H9 (cell line): Measurements from ENCODE around the gene ZNF80. TPM values are rescaled to one million over a fixed set of nuclear protein-coding genes. Genes with fewer than 3 reads are reported as not detected.

ENCODE experiments used
- DNase-seq: peaks from one replicate; pipeline ENCODE4 v3.0.0-alpha.2; 2017
- H2AFZ ChIP-seq: one replicate; pipeline ENCODE4 v1.6.1; 2013; ENCODE audit warnings: mild to moderate bottlenecking, low read length, control low read depth, moderate library complexity
- H2AK5ac ChIP-seq: 2 replicates; pipeline ENCODE4 v1.6.1; 2013; ENCODE audit warnings: low read length, control low read depth, mixed read lengths; ENCODE audit not compliant: insufficient read length
- H2BK120ac ChIP-seq: one replicate; pipeline ENCODE4 v1.6.1; 2013; ENCODE audit warnings: low read depth, mild to moderate bottlenecking, low read length, control low read depth, inconsistent platforms; ENCODE audit not compliant: poor library complexity, severe bottlenecking
- H2BK12ac ChIP-seq: 2 replicates; pipeline ENCODE4 v1.6.1; 2013; ENCODE audit warnings: low read length, control low read depth, mixed read lengths, low read depth; ENCODE audit not compliant: insufficient read length
- H2BK15ac ChIP-seq: 2 replicates; pipeline ENCODE4 v1.6.1; 2013; ENCODE audit warnings: low read depth, low read length, control low read depth
- H2BK20ac ChIP-seq: one replicate; pipeline ENCODE4 v1.6.1; 2013; ENCODE audit warnings: low read depth, mild to moderate bottlenecking, low read length, control low read depth, inconsistent platforms; ENCODE audit not compliant: poor library complexity, severe bottlenecking
- H2BK5ac ChIP-seq: 2 replicates; pipeline ENCODE4 v1.6.1; 2013; ENCODE audit warnings: low read length, control low read depth, mixed read lengths; ENCODE audit not compliant: insufficient read length
- H3K14ac ChIP-seq: 2 replicates; pipeline ENCODE4 v1.6.1; 2013; ENCODE audit warnings: low read length, control low read depth; ENCODE audit not compliant: insufficient read depth
- H3K18ac ChIP-seq: 2 replicates; pipeline ENCODE4 v1.6.1; 2013; ENCODE audit warnings: low read depth, mild to moderate bottlenecking, mixed read lengths, low read length, control low read depth; ENCODE audit not compliant: insufficient read length
- H3K23ac ChIP-seq: 2 replicates; pipeline ENCODE4 v1.6.1; 2013; ENCODE audit warnings: low read length, control low read depth, mixed read lengths, low read depth; ENCODE audit not compliant: insufficient read length
- H3K23me2 ChIP-seq: 2 replicates; pipeline ENCODE4 v1.6.1; 2013; ENCODE audit warnings: low read depth, mild to moderate bottlenecking, mixed read lengths, low read length, control low read depth; ENCODE audit not compliant: insufficient read length, poor library complexity, severe bottlenecking
- H3K27ac ChIP-seq: 2 replicates; pipeline ENCODE4 v1.5.1; 2013; ENCODE audit warnings: low read length, control low read depth, mixed read lengths, low read depth; ENCODE audit not compliant: insufficient read length
- H3K27me3 ChIP-seq: 2 replicates; pipeline ENCODE4 v1.6.1; 2013; ENCODE audit warnings: low read length, control low read depth, inconsistent platforms; ENCODE audit not compliant: insufficient read depth
- H3K4ac ChIP-seq: 2 replicates; pipeline ENCODE4 v1.6.1; 2013; ENCODE audit warnings: low read depth, mild to moderate bottlenecking, control low read depth, inconsistent platforms, low read length, moderate library complexity
- H3K4me1 ChIP-seq: 2 replicates; pipeline ENCODE4 v1.6.1; 2013; ENCODE audit warnings: low read length, control low read depth, inconsistent platforms; ENCODE audit not compliant: insufficient read depth
- H3K4me2 ChIP-seq: 2 replicates; pipeline ENCODE4 v1.6.1; 2013; ENCODE audit warnings: low read length, control low read depth, mixed read lengths; ENCODE audit not compliant: insufficient read length, insufficient read depth
- H3K56ac ChIP-seq: 2 replicates; pipeline ENCODE4 v1.6.1; 2013; ENCODE audit warnings: low read depth, mild to moderate bottlenecking, mixed read lengths, low read length, control low read depth; ENCODE audit not compliant: insufficient read length
- H3K79me1 ChIP-seq: 2 replicates; pipeline ENCODE4 v1.6.1; 2013; ENCODE audit warnings: low read depth, mild to moderate bottlenecking, moderate library complexity, low read length, control low read depth, inconsistent platforms; ENCODE audit not compliant: insufficient read depth, poor library complexity, severe bottlenecking
- H3K79me2 ChIP-seq: 2 replicates; pipeline ENCODE4 v1.6.1; 2013; ENCODE audit warnings: low read length, control low read depth, inconsistent platforms; ENCODE audit not compliant: insufficient read depth
- H3K9ac ChIP-seq: 2 replicates; pipeline ENCODE4 v1.6.1; 2013; ENCODE audit warnings: low read length, control low read depth, mixed read lengths; ENCODE audit not compliant: insufficient read length; ENCODE audit errors: extremely low read depth
- H3K9me3 ChIP-seq: one replicate; pipeline ENCODE4 v1.6.1; 2013; ENCODE audit warnings: low read depth, low read length, inconsistent platforms; ENCODE audit not compliant: control insufficient read depth
- H3T11ph ChIP-seq: one replicate; pipeline ENCODE4 v1.6.1; 2013; ENCODE audit warnings: mild to moderate bottlenecking, low read length, control low read depth, inconsistent platforms
- H4K20me1 ChIP-seq: one replicate; pipeline ENCODE4 v1.6.1; 2013; ENCODE audit not compliant: control insufficient read depth, insufficient read length, insufficient read depth
- H4K5ac ChIP-seq: 2 replicates; pipeline ENCODE4 v1.6.1; 2013; ENCODE audit warnings: low read depth, mild to moderate bottlenecking, mixed read lengths, low read length, control low read depth; ENCODE audit not compliant: insufficient read length
- H4K8ac ChIP-seq: replicated peaks from 2 replicates; pipeline ENCODE4 v1.6.1; 2013; ENCODE audit warnings: low read length, control low read depth, mixed read lengths, low read depth; ENCODE audit not compliant: insufficient read length
- H4K91ac ChIP-seq: 2 replicates; pipeline ENCODE4 v1.6.1; 2013; ENCODE audit warnings: low read depth, mild to moderate bottlenecking, moderate library complexity, mixed read lengths, low read length, control low read depth; ENCODE audit not compliant: insufficient read length
- H3K27ac Mint-ChIP-seq, 3 experiments: 2 replicates in 2 of 3; 3 replicates in 1 of 3; pipeline ENCODE4 v1.8.0; 2020 to 2021; ENCODE audit warnings: mixed read lengths in 3 of 3, mild to moderate bottlenecking in 1 of 3, moderate library complexity in 1 of 3
- H3K27me3 Mint-ChIP-seq: 2 replicates; pipeline ENCODE4 v1.8.0; 2021; ENCODE audit warnings: low read depth, mild to moderate bottlenecking, moderate library complexity, mixed read lengths
- H3K36me3 Mint-ChIP-seq, 3 experiments: 2 replicates in 2 of 3; 3 replicates in 1 of 3; pipeline ENCODE4 v1.8.0; 2020 to 2021; ENCODE audit warnings: low read depth in 3 of 3, mixed read lengths in 3 of 3; ENCODE audit not compliant: insufficient read depth in 1 of 3
- H3K4me1 Mint-ChIP-seq, 2 experiments: 2 replicates each; pipeline ENCODE4 v1.8.0; 2020; ENCODE audit warnings: mixed read lengths in 2 of 2
- H3K4me3 Mint-ChIP-seq, 2 experiments: 2 replicates in 1 of 2; 3 replicates in 1 of 2; pipeline ENCODE4 v1.8.0; 2020 to 2021; ENCODE audit warnings: mild to moderate bottlenecking in 2 of 2, mixed read lengths in 2 of 2, moderate library complexity in 1 of 2
- H3K9me3 Mint-ChIP-seq, 2 experiments: 2 replicates in 1 of 2; 3 replicates in 1 of 2; pipeline ENCODE4 v1.8.0; 2020; ENCODE audit warnings: mild to moderate bottlenecking in 2 of 2, mixed read lengths in 2 of 2, moderate library complexity in 1 of 2
- CTCF ChIP-seq: fragments of 200-600 bp; sonication (generic); conservative IDR thresholded peaks from 3 replicates; pipeline ENCODE4 v1.8.0; 2021; ENCODE audit warnings: antibody characterized with exemption, mild to moderate bottlenecking
- total RNA-seq: library from RNA; stranded (reverse); gene quantifications from 2 replicates; pipeline ENCODE4 v1.2.1, GENCODE V29; 2021

The ZNF80 gene
- total RNA-seq, 1 experiment from 2014 or later: not detected

- H3K23ac ChIP-seq: no peak overlapping the region
- H2BK120ac ChIP-seq: no peak overlapping the region
- no peak overlapping the region for H4K5ac ChIP-seq
- H3K4me3 Mint-ChIP-seq: no peak overlapping the region
- no peak overlapping the region for H3K27ac Mint-ChIP-seq
- no peak overlapping the region for H3K4ac ChIP-seq
- no peak overlapping the region for H2AK5ac ChIP-seq
- no peaks in the 10 kb centered on the region; a peak in 1 of 7 replicates for H3K36me3 Mint-ChIP-seq
- no peaks in the 10 kb centered on the region for H3K79me1 ChIP-seq
- DNase-seq: no peak
- no peaks in the 10 kb centered on the region; a peak in 1 of 5 replicates for H3K9me3 Mint-ChIP-seq
- no peak overlapping the region for H3K18ac ChIP-seq
- no peaks in the 10 kb centered on the region for H3K79me2 ChIP-seq
- no peak overlapping the region for H3T11ph ChIP-seq
- H3K9ac ChIP-seq: no peak overlapping the region
- H3K4me1 Mint-ChIP-seq: peaks cover 0 to 6% of the 10 kb centered on the region in 2 experiments; a peak in 1 of 4 replicates
- H2BK20ac ChIP-seq: no peak overlapping the region
- no peaks in the 10 kb centered on the region for H3K9me3 ChIP-seq
- no peak overlapping the region for H4K91ac ChIP-seq
- H3K4me2 ChIP-seq: no peak overlapping the region
- H3K4me1 ChIP-seq: no peaks in the 10 kb centered on the region
- no peak overlapping the region for H2BK12ac ChIP-seq
- no peaks in the 10 kb centered on the region for H3K27me3 Mint-ChIP-seq
- no peak overlapping the region for H3K56ac ChIP-seq
- H3K27me3 ChIP-seq: no peaks in the 10 kb centered on the region
- H4K20me1 ChIP-seq: no peaks in the 10 kb centered on the region
- H4K8ac ChIP-seq: no peak overlapping the region
- no peak overlapping the region for H2BK15ac ChIP-seq
- no peak overlapping the region for H3K27ac ChIP-seq
- no peaks in the 10 kb centered on the region for H3K23me2 ChIP-seq
- H2AFZ ChIP-seq: no peak overlapping the region
- no peak for TF ChIP-seq CTCF
- H2BK5ac ChIP-seq: no peak overlapping the region
- H3K14ac ChIP-seq: no peak overlapping the region
These were observed 45.2 kb downstream of the ZNF80 start for GRCh38 chr3:114192136-114192535.
